HEK293 (cell line): Measurements from ENCODE around the gene HBZ.
A peak's percentile ranks its signal among the peaks of the same experiment; 100 is the strongest.

Experiments
- CTCF ChIA-PET: fragments of 350-600 bp; formaldehyde crosslinking; extraction: SDS; loops from one replicate; lab custom pipeline; 2021; ENCODE audit warnings: antibody characterized with exemption; lab: Yijun Ruan, JAX
- POLR2A ChIA-PET: fragments of 300-600 bp; formaldehyde crosslinking; extraction: SDS; loops from one replicate; lab custom pipeline; 2020; ENCODE audit warnings: antibody characterized with exemption, inconsistent platforms; lab: Yijun Ruan, JAX
- H3K27ac ChIP-seq: fragments of 200-500 bp; sonication (Bioruptor generic); 2 replicates; pipeline ENCODE4 v1.5.1; 2014; ENCODE audit warnings: low read depth, low read length, control low read depth, inconsistent platforms; ENCODE audit errors: extremely low read depth
- H3K36me3 ChIP-seq, 2 experiments: fragments of 200-500 bp in 1 of 2; sonication (Bioruptor generic) in 1 of 2; 1 replicate in 1 of 2; 2 replicates in 1 of 2; pipeline ENCODE4 v1.5.1; 2014 to 2017; ENCODE audit warnings: inconsistent platforms in 2 of 2, low read length in 2 of 2; ENCODE audit not compliant: control insufficient read depth in 2 of 2, insufficient read depth in 1 of 2
- H3K4me1 ChIP-seq: fragments of 200-500 bp; sonication (Bioruptor generic); 2 replicates; pipeline ENCODE4 v1.5.1; 2014; ENCODE audit warnings: mild to moderate bottlenecking, low read length, inconsistent platforms; ENCODE audit not compliant: control insufficient read depth, insufficient read depth
- H3K4me3 ChIP-seq: 2 replicates; pipeline ENCODE4 v1.5.1; 2011; ENCODE audit warnings: low read depth, mild to moderate bottlenecking, control low read depth, low read length, moderate library complexity
- H3K9me3 ChIP-seq: fragments of 200-500 bp; sonication (Bioruptor generic); 2 replicates; pipeline ENCODE4 v1.5.1; 2014; ENCODE audit warnings: low read depth, low read length, inconsistent platforms; ENCODE audit not compliant: control insufficient read depth, insufficient read depth
- GFI1B ChIP-seq: fragments of 450-650 bp; formaldehyde crosslinking; IDR thresholded peaks from 2 replicates; pipeline ENCODE4 v1.5.1; 2016; ENCODE audit warnings: missing biosample characterization, missing genetic modification characterization
- GLI2 ChIP-seq: fragments of 450-650 bp; formaldehyde crosslinking; IDR thresholded peaks from 2 replicates; pipeline ENCODE4; 2017; ENCODE audit warnings: missing biosample characterization, missing genetic modification characterization, low read depth, borderline replicate concordance
- OSR2 ChIP-seq: fragments of 450-650 bp; formaldehyde crosslinking; IDR thresholded peaks from 2 replicates; pipeline ENCODE4 v1.5.1; 2016; ENCODE audit warnings: missing biosample characterization, missing genetic modification characterization
- PRDM1 ChIP-seq: fragments of 450-650 bp; formaldehyde crosslinking; IDR thresholded peaks from 2 replicates; pipeline ENCODE4; 2016; ENCODE audit warnings: missing biosample characterization, missing genetic modification characterization
- RBAK ChIP-seq: fragments of 450-650 bp; formaldehyde crosslinking; IDR thresholded peaks from 2 replicates; pipeline ENCODE4 v1.5.1; 2016; ENCODE audit warnings: missing biosample characterization, missing genetic modification characterization
- SP7 ChIP-seq: fragments of 450-650 bp; formaldehyde crosslinking; IDR thresholded peaks from 2 replicates; pipeline ENCODE4 v1.5.1; 2016; ENCODE audit warnings: missing biosample characterization, missing genetic modification characterization
- ZFP41 ChIP-seq: fragments of 450-650 bp; formaldehyde crosslinking; IDR thresholded peaks from 2 replicates; pipeline ENCODE4 v1.5.1; 2016; ENCODE audit warnings: missing biosample characterization, missing genetic modification characterization, borderline replicate concordance
- ZIC2 ChIP-seq: fragments of 450-650 bp; formaldehyde crosslinking; IDR thresholded peaks from 2 replicates; pipeline ENCODE4 v1.5.1; 2016; ENCODE audit warnings: missing biosample characterization, missing genetic modification characterization
- ZNF146 ChIP-seq: fragments of 450-650 bp; formaldehyde crosslinking; IDR thresholded peaks from 2 replicates; pipeline ENCODE4 v1.5.1; 2016; ENCODE audit warnings: missing biosample characterization, missing genetic modification characterization
- ZNF174 ChIP-seq: fragments of 450-650 bp; formaldehyde crosslinking; IDR thresholded peaks from 2 replicates; pipeline ENCODE4 v1.5.0; 2017; ENCODE audit warnings: missing biosample characterization, mild to moderate bottlenecking, missing genetic modification characterization
- ZNF184 ChIP-seq: fragments of 450-650 bp; IDR thresholded peaks from 2 replicates; pipeline ENCODE4 v1.5.1; 2018; ENCODE audit warnings: missing biosample characterization, mild to moderate bottlenecking, missing genetic modification characterization
- ZNF211 ChIP-seq: fragments of 450-650 bp; formaldehyde crosslinking; IDR thresholded peaks from 2 replicates; pipeline ENCODE4 v1.5.1; 2016; ENCODE audit warnings: low read depth, missing biosample characterization, missing genetic modification characterization
- ZNF350 ChIP-seq: fragments of 450-650 bp; formaldehyde crosslinking; IDR thresholded peaks from 2 replicates; pipeline ENCODE4 v1.5.0; 2017; ENCODE audit warnings: missing biosample characterization, mild to moderate bottlenecking, missing genetic modification characterization
- ZNF555 ChIP-seq: fragments of 450-650 bp; formaldehyde crosslinking; conservative IDR thresholded peaks from 2 replicates; pipeline ENCODE4 v1.5.1; 2017; ENCODE audit warnings: missing biosample characterization, mild to moderate bottlenecking, missing genetic modification characterization, inconsistent platforms
- ZNF600 ChIP-seq: fragments of 450-650 bp; formaldehyde crosslinking; IDR thresholded peaks from 2 replicates; pipeline ENCODE4 v1.5.1; 2016; ENCODE audit warnings: missing biosample characterization, missing genetic modification characterization
- ZNF629 ChIP-seq: fragments of 450-650 bp; formaldehyde crosslinking; IDR thresholded peaks from 2 replicates; pipeline ENCODE4 v1.5.1; 2017; ENCODE audit warnings: missing biosample characterization, missing genetic modification characterization
- ZNF654 ChIP-seq: fragments of 450-650 bp; formaldehyde crosslinking; IDR thresholded peaks from 2 replicates; pipeline ENCODE4 v1.5.1; 2016; ENCODE audit warnings: low read depth, missing biosample characterization, missing genetic modification characterization
- ZNF660 ChIP-seq: fragments of 450-650 bp; IDR thresholded peaks from 2 replicates; pipeline ENCODE4 v1.5.1; 2018; ENCODE audit warnings: missing biosample characterization, mild to moderate bottlenecking, missing genetic modification characterization
- ZNF664 ChIP-seq: fragments of 450-650 bp; formaldehyde crosslinking; IDR thresholded peaks from 2 replicates; pipeline ENCODE4 v1.5.1; 2016; ENCODE audit warnings: missing biosample characterization, missing genetic modification characterization
- ZNF707 ChIP-seq: fragments of 450-650 bp; formaldehyde crosslinking; IDR thresholded peaks from 2 replicates; pipeline ENCODE4 v1.5.1; 2016; ENCODE audit warnings: missing biosample characterization, missing genetic modification characterization
- TF ChIP-seq, protein P1 (sequence below): fragments of 450-650 bp; formaldehyde crosslinking; optimal IDR thresholded peaks from 2 replicates; pipeline ENCODE3; 2016; ENCODE audit warnings: missing biosample characterization, mild to moderate bottlenecking, missing genetic modification characterization
- TF ChIP-seq, protein P2 (sequence below): fragments of 450-650 bp; formaldehyde crosslinking; IDR thresholded peaks from 2 replicates; pipeline ENCODE4 v1.5.1; 2016; ENCODE audit warnings: missing biosample characterization, missing genetic modification characterization
- TF ChIP-seq, protein P3 (sequence below): fragments of 450-650 bp; formaldehyde crosslinking; IDR thresholded peaks from 2 replicates; pipeline ENCODE4 v1.5.1; 2016; ENCODE audit warnings: missing biosample characterization, missing genetic modification characterization
- TF ChIP-seq, protein P4 (sequence below): fragments of 450-650 bp; formaldehyde crosslinking; IDR thresholded peaks from 2 replicates; pipeline ENCODE4 v1.5.1; 2016; ENCODE audit warnings: missing biosample characterization, missing genetic modification characterization
- TF ChIP-seq, protein P5 (sequence below): fragments of 450-650 bp; formaldehyde crosslinking; IDR thresholded peaks from 2 replicates; pipeline ENCODE4 v1.5.1; 2017; ENCODE audit warnings: missing biosample characterization, missing genetic modification characterization
- TF ChIP-seq, protein P6 (sequence below): fragments of 450-650 bp; formaldehyde crosslinking; IDR thresholded peaks from 2 replicates; pipeline ENCODE4 v1.5.1; 2017; ENCODE audit warnings: missing biosample characterization, missing genetic modification characterization

Gene HBZ

DNA sequence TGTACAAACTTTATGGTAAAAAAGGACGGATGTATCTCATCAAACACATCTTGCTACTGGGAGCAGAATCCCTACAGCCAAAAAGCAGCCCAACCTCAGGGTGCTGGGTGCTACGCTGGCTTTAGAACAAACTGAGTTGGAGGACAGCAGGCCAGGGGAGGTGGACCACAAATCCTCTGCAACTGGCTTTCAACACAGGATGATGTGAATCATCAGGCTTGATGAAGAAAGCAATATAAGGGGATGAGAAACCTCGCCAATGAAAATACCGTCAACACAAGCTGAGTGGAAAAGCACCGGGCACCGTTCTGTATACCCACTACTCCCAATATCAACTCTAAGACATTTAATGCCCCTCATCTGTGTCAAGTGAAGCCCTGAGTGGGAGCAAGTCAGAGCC, 42.1 kb downstream of the HBZ start:
- peaks cover 75 to 97% of the 10 kb centered on the region in 2 experiments for H3K36me3 ChIP-seq

DNA sequence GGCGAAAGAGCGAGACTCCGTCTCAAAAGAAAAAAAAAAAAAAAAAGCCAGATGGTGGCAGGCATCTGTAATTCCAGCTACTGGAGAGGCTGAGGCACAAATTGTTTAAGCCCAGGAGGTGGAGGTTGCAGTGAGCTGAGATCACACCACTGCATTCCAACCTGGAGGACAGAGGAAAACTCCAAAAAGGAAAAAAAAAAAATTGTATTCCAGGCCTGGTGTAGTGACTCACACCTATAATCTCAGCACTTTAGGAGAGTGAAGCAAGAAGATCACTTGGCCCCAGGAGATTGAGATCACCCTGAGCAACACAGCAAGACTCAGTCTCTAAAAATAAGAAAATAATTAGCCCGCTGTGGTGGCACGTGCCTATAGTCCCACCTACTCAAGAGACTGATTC, 47.9 kb downstream of the HBZ start:
- no peak overlapping the region for H3K27ac ChIP-seq
- peaks cover 81 to 84% of the 10 kb centered on the region in 2 experiments for H3K36me3 ChIP-seq
- ChIA-PET CTCF (interaction anchor here (1.0 to 1.5 kb wide), 2 partner anchors 8 to 93 kb away, joined by 3 to 4 read pairs; no protein-coding TSS in a partner anchor), POLR2A (no interaction called here)
- H3K4me1 ChIP-seq: no peaks in the 10 kb centered on the region
- no peak overlapping the region for H3K4me3 ChIP-seq
- no peaks in the 10 kb centered on the region for H3K9me3 ChIP-seq
- no peak for TF ChIP-seq ZNF555 (tag by site-specific recombination)
- TF ChIP-seq, protein P1, sequence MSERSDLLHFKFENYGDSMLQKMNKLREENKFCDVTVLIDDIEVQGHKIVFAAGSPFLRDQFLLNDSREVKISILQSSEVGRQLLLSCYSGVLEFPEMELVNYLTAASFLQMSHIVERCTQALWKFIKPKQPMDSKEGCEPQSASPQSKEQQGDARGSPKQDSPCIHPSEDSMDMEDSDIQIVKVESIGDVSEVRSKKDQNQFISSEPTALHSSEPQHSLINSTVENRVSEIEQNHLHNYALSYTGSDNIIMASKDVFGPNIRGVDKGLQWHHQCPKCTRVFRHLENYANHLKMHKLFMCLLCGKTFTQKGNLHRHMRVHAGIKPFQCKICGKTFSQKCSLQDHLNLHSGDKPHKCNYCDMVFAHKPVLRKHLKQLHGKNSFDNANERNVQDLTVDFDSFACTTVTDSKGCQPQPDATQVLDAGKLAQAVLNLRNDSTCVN (tag by site-specific recombination): no peak
- no peak for TF ChIP-seq ZNF654 (tag by site-specific recombination)
- TF ChIP-seq, protein P2, sequence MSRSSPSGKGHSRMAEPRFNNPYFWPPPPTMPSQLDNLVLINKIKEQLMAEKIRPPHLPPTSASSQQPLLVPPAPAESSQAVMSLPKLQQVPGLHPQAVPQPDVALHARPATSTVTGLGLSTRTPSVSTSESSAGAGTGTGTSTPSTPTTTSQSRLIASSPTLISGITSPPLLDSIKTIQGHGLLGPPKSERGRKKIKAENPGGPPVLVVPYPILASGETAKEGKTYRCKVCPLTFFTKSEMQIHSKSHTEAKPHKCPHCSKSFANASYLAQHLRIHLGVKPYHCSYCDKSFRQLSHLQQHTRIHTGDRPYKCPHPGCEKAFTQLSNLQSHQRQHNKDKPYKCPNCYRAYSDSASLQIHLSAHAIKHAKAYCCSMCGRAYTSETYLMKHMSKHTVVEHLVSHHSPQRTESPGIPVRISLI (tag by site-specific recombination): peak; percentile 71; the same call in 1 of the 2 replicates
- TF ChIP-seq, protein P3, sequence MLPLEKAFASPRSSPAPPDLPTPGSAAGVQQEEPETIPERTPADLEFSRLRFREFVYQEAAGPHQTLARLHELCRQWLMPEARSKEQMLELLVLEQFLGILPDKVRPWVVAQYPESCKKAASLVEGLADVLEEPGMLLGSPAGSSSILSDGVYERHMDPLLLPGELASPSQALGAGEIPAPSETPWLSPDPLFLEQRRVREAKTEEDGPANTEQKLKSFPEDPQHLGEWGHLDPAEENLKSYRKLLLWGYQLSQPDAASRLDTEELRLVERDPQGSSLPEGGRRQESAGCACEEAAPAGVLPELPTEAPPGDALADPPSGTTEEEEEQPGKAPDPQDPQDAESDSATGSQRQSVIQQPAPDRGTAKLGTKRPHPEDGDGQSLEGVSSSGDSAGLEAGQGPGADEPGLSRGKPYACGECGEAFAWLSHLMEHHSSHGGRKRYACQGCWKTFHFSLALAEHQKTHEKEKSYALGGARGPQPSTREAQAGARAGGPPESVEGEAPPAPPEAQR (tag by site-specific recombination): no peak
- TF ChIP-seq ZNF211 (tag by site-specific recombination): no peak
- 0 out of 2 replicates have a peak, but pooled peaks have one; percentile 30 for TF ChIP-seq GFI1B
- TF ChIP-seq ZNF600 (tag by site-specific recombination): peak; percentile 57
- 0 out of 2 replicates have a peak, but pooled peaks have one; percentile 28 for TF ChIP-seq ZNF184 (tag by site-specific recombination)
- TF ChIP-seq GLI2 (tag by site-specific recombination): peak; percentile 11; the same call in 1 of the 2 replicates
- TF ChIP-seq ZNF660 (tag by site-specific recombination): 0 out of 2 replicates have a peak, but pooled peaks have one; percentile 72
- TF ChIP-seq ZNF707 (tag by site-specific recombination): 0 out of 2 replicates have a peak, but pooled peaks have one; percentile 16
- TF ChIP-seq ZIC2 (tag by site-specific recombination): peak; percentile 91
- peak; percentile 52; the same call in 1 of the 2 replicates for TF ChIP-seq PRDM1 (tag by site-specific recombination)
- no peak for TF ChIP-seq ZNF146
- TF ChIP-seq RBAK (tag by site-specific recombination): no peak
- TF ChIP-seq, protein P4, sequence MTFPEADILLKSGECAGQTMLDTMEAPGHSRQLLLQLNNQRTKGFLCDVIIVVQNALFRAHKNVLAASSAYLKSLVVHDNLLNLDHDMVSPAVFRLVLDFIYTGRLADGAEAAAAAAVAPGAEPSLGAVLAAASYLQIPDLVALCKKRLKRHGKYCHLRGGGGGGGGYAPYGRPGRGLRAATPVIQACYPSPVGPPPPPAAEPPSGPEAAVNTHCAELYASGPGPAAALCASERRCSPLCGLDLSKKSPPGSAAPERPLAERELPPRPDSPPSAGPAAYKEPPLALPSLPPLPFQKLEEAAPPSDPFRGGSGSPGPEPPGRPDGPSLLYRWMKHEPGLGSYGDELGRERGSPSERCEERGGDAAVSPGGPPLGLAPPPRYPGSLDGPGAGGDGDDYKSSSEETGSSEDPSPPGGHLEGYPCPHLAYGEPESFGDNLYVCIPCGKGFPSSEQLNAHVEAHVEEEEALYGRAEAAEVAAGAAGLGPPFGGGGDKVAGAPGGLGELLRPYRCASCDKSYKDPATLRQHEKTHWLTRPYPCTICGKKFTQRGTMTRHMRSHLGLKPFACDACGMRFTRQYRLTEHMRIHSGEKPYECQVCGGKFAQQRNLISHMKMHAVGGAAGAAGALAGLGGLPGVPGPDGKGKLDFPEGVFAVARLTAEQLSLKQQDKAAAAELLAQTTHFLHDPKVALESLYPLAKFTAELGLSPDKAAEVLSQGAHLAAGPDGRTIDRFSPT (tag by site-specific recombination): peak; percentile 49; the same call in 1 of the 2 replicates
- TF ChIP-seq, protein P5, sequence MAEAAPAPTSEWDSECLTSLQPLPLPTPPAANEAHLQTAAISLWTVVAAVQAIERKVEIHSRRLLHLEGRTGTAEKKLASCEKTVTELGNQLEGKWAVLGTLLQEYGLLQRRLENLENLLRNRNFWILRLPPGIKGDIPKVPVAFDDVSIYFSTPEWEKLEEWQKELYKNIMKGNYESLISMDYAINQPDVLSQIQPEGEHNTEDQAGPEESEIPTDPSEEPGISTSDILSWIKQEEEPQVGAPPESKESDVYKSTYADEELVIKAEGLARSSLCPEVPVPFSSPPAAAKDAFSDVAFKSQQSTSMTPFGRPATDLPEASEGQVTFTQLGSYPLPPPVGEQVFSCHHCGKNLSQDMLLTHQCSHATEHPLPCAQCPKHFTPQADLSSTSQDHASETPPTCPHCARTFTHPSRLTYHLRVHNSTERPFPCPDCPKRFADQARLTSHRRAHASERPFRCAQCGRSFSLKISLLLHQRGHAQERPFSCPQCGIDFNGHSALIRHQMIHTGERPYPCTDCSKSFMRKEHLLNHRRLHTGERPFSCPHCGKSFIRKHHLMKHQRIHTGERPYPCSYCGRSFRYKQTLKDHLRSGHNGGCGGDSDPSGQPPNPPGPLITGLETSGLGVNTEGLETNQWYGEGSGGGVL (tag by site-specific recombination): no peak
- TF ChIP-seq OSR2 (tag by site-specific recombination): peak; percentile 67; the same call in 1 of the 2 replicates
- no peak for TF ChIP-seq ZFP41 (tag by site-specific recombination)
- peak; percentile 62; the same call in 1 of the 2 replicates for TF ChIP-seq SP7 (tag by site-specific recombination)
- TF ChIP-seq, protein P6, sequence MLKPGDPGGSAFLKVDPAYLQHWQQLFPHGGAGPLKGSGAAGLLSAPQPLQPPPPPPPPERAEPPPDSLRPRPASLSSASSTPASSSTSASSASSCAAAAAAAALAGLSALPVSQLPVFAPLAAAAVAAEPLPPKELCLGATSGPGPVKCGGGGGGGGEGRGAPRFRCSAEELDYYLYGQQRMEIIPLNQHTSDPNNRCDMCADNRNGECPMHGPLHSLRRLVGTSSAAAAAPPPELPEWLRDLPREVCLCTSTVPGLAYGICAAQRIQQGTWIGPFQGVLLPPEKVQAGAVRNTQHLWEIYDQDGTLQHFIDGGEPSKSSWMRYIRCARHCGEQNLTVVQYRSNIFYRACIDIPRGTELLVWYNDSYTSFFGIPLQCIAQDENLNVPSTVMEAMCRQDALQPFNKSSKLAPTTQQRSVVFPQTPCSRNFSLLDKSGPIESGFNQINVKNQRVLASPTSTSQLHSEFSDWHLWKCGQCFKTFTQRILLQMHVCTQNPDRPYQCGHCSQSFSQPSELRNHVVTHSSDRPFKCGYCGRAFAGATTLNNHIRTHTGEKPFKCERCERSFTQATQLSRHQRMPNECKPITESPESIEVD (tag by site-specific recombination): peak; percentile 83; the same call in 1 of the 2 replicates
- no peak for TF ChIP-seq ZNF174 (tag by site-specific recombination)
- TF ChIP-seq ZNF629 (tag by site-specific recombination): peak; percentile 73

More for the DNA sequence above, 42.1 kb downstream of the HBZ start:
- Histone ChIP-seq H3K4me1 (no peaks in the 10 kb centered on the region), H3K9me3 (no peaks in the 10 kb centered on the region), H3K27ac (no peak overlapping the region), H3K4me3 (no peak overlapping the region)
- ChIA-PET CTCF (interaction anchor here (1.1 to 1.2 kb wide), 2 partner anchors 13 to 14 kb away, joined by 3 to 4 read pairs; partner anchors contain the start of gene HBQ1), POLR2A (interaction anchor here (0.5 kb wide), 1 partner anchor 470 kb away, joined by 3 read pairs; no protein-coding TSS in a partner anchor)
- 0 out of 2 replicates have a peak, but pooled peaks have one; percentile 13 for TF ChIP-seq ZNF664 (tag by site-specific recombination)
- no peak for TF ChIP-seq ZNF350 (tag by site-specific recombination)
